Osteocyte (in vitro differentiated cells): ENCODE data around the gene SF1. TPM values are rescaled to one million over a fixed set of nuclear protein-coding genes. Genes with fewer than 3 reads are reported as not detected.

Experiments used
- DNase-seq: peaks from one replicate; pipeline ENCODE4 v3.0.0; 2021; ENCODE audit warnings: mixed read lengths; ENCODE audit not compliant: unreplicated experiment; ENCODE audit errors: extremely low spot score
- H3K27ac Mint-ChIP-seq: one replicate; pipeline ENCODE4 v1.8.0; 2021; ENCODE audit warnings: mild to moderate bottlenecking, mixed read lengths; ENCODE audit not compliant: unreplicated experiment
- H3K27me3 Mint-ChIP-seq: one replicate; pipeline ENCODE4 v1.8.0; 2021; ENCODE audit warnings: mixed read lengths; ENCODE audit not compliant: unreplicated experiment
- H3K36me3 Mint-ChIP-seq: one replicate; pipeline ENCODE4 v1.8.0; 2021; ENCODE audit warnings: mixed read lengths; ENCODE audit not compliant: unreplicated experiment
- H3K4me1 Mint-ChIP-seq: one replicate; pipeline ENCODE4 v1.8.0; 2021; ENCODE audit warnings: mixed read lengths; ENCODE audit not compliant: unreplicated experiment
- H3K4me3 Mint-ChIP-seq: one replicate; pipeline ENCODE4 v1.8.0; 2021; ENCODE audit warnings: mild to moderate bottlenecking, moderate library complexity, mixed read lengths; ENCODE audit not compliant: unreplicated experiment
- H3K9me3 Mint-ChIP-seq: one replicate; pipeline ENCODE4 v1.8.0; 2021; ENCODE audit warnings: mixed read lengths; ENCODE audit not compliant: unreplicated experiment
- CTCF ChIP-seq: fragments of 200-600 bp; sonication (generic); IDR thresholded peaks from 2 replicates; pipeline ENCODE4 v1.5.0; 2021; ENCODE audit warnings: antibody characterized with exemption, mild to moderate bottlenecking, moderate library complexity
- total RNA-seq: library from RNA; stranded (reverse); gene quantifications from 2 replicates; pipeline ENCODE4 v1.2.1, GENCODE V29; 2021

Gene SF1
- total RNA-seq, 1 donor from 2014 or later: 290 TPM

GRCh38 chr11:64754919-64755662 lies 23.3 kb downstream of the SF1 start:
- no peak for DNase-seq
- H3K27me3 Mint-ChIP-seq: no peaks in the 10 kb centered on the region
- H3K27ac Mint-ChIP-seq: no peak overlapping the region
- H3K4me3 Mint-ChIP-seq: no peak overlapping the region
- H3K36me3 Mint-ChIP-seq: no peaks in the 10 kb centered on the region
- H3K4me1 Mint-ChIP-seq: peaks cover 12% of the 10 kb centered on the region
- no peaks in the 10 kb centered on the region for H3K9me3 Mint-ChIP-seq
- TF ChIP-seq CTCF: no peak

- no peaks in the 10 kb centered on the region for H3K27me3 Mint-ChIP-seq
- no peaks in the 10 kb centered on the region for H3K9me3 Mint-ChIP-seq
- H3K27ac Mint-ChIP-seq: no peak overlapping the region
- no peak for DNase-seq
- H3K4me3 Mint-ChIP-seq: no peak overlapping the region
- peaks cover 6% of the 10 kb centered on the region for H3K4me1 Mint-ChIP-seq
- no peak for TF ChIP-seq CTCF
- H3K36me3 Mint-ChIP-seq: no peaks in the 10 kb centered on the region
Observed at GRCh38 chr11:64754124-64754918, 24.0 kb downstream of the SF1 start.

DNA sequence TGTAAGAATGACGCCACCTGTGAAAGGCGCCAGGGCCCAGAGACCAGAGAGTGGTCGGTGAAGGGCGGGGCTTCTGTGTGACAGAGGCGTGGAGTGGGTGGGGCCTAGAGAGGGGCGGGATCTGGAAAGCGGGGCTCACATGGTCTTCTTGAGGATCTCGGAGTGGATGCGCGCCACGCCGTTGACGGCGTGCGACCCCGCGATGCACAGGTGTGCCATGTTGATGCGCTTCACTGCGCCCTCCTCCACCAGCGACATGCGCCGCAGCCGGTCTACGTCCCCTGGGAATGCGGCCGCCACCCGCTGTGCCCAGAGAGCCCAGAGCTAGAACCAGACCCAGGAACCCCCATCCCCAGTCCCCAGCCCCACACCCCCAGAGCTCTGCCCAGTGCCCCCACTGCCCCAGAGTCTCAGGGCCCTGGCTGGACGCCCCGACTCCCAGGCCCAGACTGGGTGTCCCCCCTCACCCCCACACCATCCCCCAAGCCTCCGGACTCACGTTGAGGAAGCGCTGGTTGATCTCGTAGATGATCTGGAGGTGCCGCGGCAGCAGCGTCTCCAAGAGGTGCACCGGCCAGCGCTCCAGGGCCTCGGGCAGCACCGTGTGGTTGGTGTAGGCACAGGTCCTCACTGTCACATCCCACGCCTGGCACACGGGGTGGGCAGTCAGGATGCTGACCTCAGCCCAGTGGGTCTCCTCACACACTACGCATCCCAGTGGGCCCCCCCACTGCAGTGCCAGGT lies 24.8 kb downstream of the SF1 start:
- no peaks in the 10 kb centered on the region for H3K27me3 Mint-ChIP-seq
- H3K4me3 Mint-ChIP-seq: no peak overlapping the region
- DNase-seq: no peak
- peaks cover 10% of the 10 kb centered on the region for H3K4me1 Mint-ChIP-seq
- H3K36me3 Mint-ChIP-seq: no peaks in the 10 kb centered on the region
- no peak for TF ChIP-seq CTCF
- no peak overlapping the region for H3K27ac Mint-ChIP-seq
- no peaks in the 10 kb centered on the region for H3K9me3 Mint-ChIP-seq

DNA sequence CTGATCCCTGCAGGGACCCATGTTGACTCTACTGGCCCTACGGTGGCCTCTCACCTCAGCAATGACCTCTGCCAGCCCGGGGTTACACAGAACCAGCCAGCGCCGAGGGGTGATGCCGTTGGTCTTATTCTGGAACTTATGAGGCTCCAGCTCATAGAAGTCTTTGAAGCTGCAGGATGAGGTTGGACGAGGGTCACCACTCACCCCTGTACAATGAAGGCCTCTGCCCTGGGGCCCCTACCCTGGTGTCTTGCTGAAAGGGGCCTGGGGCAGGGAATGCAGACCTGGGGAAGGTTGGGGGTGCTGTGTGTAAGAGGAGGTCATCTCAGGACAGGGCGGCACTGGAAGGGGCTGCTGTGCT lies 25.3 kb downstream of the SF1 start:
- DNase-seq: no peak

More for the DNA sequence above, 25.3 kb downstream of the SF1 start:
- TF ChIP-seq CTCF: no peak
- H3K4me3 Mint-ChIP-seq: no peak overlapping the region
- H3K36me3 Mint-ChIP-seq: no peaks in the 10 kb centered on the region
- H3K27ac Mint-ChIP-seq: no peak overlapping the region
- H3K4me1 Mint-ChIP-seq: peaks cover 16% of the 10 kb centered on the region
- no peaks in the 10 kb centered on the region for H3K27me3 Mint-ChIP-seq
- no peaks in the 10 kb centered on the region for H3K9me3 Mint-ChIP-seq
